PFSK-1 (cell line): ENCODE measurements around the gene TNNT2.

Experiments used
- SIN3A ChIP-seq: IDR thresholded peaks from 2 replicates; pipeline ENCODE4 v1.6.1; 2012; ENCODE audit warnings: mild to moderate bottlenecking, low read length, moderate library complexity, borderline replicate concordance; ENCODE audit not compliant: insufficient read depth
- TF ChIP-seq, protein P1 (sequence below), 2 experiments: IDR thresholded peaks; 2 replicates each; pipeline versions ENCODE4 v1.6.1 to v1.8.0; 2011 to 2012; ENCODE audit warnings: low read depth in 2 of 2, low read length in 2 of 2, control low read depth in 1 of 2, inconsistent platforms in 1 of 2, mild to moderate bottlenecking in 1 of 2, moderate library complexity in 1 of 2; ENCODE audit not compliant: insufficient read depth in 1 of 2

- no peak for TF ChIP-seq SIN3A
- TF ChIP-seq, protein P1, sequence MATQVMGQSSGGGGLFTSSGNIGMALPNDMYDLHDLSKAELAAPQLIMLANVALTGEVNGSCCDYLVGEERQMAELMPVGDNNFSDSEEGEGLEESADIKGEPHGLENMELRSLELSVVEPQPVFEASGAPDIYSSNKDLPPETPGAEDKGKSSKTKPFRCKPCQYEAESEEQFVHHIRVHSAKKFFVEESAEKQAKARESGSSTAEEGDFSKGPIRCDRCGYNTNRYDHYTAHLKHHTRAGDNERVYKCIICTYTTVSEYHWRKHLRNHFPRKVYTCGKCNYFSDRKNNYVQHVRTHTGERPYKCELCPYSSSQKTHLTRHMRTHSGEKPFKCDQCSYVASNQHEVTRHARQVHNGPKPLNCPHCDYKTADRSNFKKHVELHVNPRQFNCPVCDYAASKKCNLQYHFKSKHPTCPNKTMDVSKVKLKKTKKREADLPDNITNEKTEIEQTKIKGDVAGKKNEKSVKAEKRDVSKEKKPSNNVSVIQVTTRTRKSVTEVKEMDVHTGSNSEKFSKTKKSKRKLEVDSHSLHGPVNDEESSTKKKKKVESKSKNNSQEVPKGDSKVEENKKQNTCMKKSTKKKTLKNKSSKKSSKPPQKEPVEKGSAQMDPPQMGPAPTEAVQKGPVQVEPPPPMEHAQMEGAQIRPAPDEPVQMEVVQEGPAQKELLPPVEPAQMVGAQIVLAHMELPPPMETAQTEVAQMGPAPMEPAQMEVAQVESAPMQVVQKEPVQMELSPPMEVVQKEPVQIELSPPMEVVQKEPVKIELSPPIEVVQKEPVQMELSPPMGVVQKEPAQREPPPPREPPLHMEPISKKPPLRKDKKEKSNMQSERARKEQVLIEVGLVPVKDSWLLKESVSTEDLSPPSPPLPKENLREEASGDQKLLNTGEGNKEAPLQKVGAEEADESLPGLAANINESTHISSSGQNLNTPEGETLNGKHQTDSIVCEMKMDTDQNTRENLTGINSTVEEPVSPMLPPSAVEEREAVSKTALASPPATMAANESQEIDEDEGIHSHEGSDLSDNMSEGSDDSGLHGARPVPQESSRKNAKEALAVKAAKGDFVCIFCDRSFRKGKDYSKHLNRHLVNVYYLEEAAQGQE (IDR thresholded peaks at IDR 0.05; ENCODE audit: insufficient read depth in 1 of 2, low read depth in 2 of 2, low read length in 2 of 2), result no peak
These were observed 28.4 kb downstream of the TNNT2 start for GRCh38 chr1:201349092-201349491.
